ENCODE results near the gene RSPH3.
"Not testable (repeated sequence)": the region's sequence is repeated elsewhere in the genome, so short reads cannot be mapped to it uniquely, and the experiment has no call there.

The RSPH3 gene

GRCh38 chr6:158972241-158973233, 27.5 kb downstream of the RSPH3 start:
- DNase-seq: no peak

- DNase-seq: no peak
Observed at GRCh38 chr6:158970640-158971275, 29.2 kb downstream of the RSPH3 start.

GRCh38 chr6:158969148-158969547, 30.9 kb downstream of the RSPH3 start:
- no peak for DNase-seq

- DNase-seq: no peak
Observed at GRCh38 chr6:158963020-158963808, 36.8 kb downstream of the RSPH3 start.

GRCh38 chr6:158962371-158962770, 37.6 kb downstream of the RSPH3 start:
- DNase-seq: no peak

- DNase-seq: no peak
Observed at GRCh38 chr6:158960026-158960425, 40.0 kb downstream of the RSPH3 start.

GRCh38 chr6:158959552-158959951, 40.5 kb downstream of the RSPH3 start:
- DNase-seq: no peak

GRCh38 chr6:158958504-158959386, 41.3 kb downstream of the RSPH3 start:
- DNase-seq: peak; percentile 3

- DNase-seq: no peak
Observed at GRCh38 chr6:158955255-158955654, 44.7 kb downstream of the RSPH3 start.

- no peak for DNase-seq
Observed at GRCh38 chr6:158954753-158955152, 45.2 kb downstream of the RSPH3 start.

- DNase-seq: not testable (repeated sequence)
Observed at GRCh38 chr6:158952011-158952410, 48.0 kb downstream of the RSPH3 start.

GRCh38 chr6:158951565-158951964, 48.4 kb downstream of the RSPH3 start:
- not testable (repeated sequence) for DNase-seq

GRCh38 chr6:158947284-158947683, 52.7 kb downstream of the RSPH3 start:
- no peak for DNase-seq

- DNase-seq: no peak
Observed at GRCh38 chr6:158943380-158944032, 56.5 kb downstream of the RSPH3 start.

- DNase-seq: no peak
Observed at GRCh38 chr6:158942349-158942748, 57.7 kb downstream of the RSPH3 start.

GRCh38 chr6:158941246-158941645, 58.8 kb downstream of the RSPH3 start:
- DNase-seq: no peak

- DNase-seq: no peak
Observed at GRCh38 chr6:158939255-158940159, 60.5 kb downstream of the RSPH3 start.

GRCh38 chr6:158938811-158939254, 61.2 kb downstream of the RSPH3 start:
- DNase-seq: peak; percentile 16

- DNase-seq: no peak
Observed at GRCh38 chr6:158938220-158938619, 61.8 kb downstream of the RSPH3 start.

GRCh38 chr6:158934157-158934556, 65.8 kb downstream of the RSPH3 start:
- DNase-seq: no peak

Data from stimulated activated CD4-positive, alpha-beta T cell treated with anti-CD3 and anti-CD28 coated beads, Interleukin-12 subunit alpha, Interleukin-12 subunit beta, amount 100 ng/mL, for 4 hours (primary cell).